ENCODE data around the gene TBC1D14.

TBC1D14 gene

DNA sequence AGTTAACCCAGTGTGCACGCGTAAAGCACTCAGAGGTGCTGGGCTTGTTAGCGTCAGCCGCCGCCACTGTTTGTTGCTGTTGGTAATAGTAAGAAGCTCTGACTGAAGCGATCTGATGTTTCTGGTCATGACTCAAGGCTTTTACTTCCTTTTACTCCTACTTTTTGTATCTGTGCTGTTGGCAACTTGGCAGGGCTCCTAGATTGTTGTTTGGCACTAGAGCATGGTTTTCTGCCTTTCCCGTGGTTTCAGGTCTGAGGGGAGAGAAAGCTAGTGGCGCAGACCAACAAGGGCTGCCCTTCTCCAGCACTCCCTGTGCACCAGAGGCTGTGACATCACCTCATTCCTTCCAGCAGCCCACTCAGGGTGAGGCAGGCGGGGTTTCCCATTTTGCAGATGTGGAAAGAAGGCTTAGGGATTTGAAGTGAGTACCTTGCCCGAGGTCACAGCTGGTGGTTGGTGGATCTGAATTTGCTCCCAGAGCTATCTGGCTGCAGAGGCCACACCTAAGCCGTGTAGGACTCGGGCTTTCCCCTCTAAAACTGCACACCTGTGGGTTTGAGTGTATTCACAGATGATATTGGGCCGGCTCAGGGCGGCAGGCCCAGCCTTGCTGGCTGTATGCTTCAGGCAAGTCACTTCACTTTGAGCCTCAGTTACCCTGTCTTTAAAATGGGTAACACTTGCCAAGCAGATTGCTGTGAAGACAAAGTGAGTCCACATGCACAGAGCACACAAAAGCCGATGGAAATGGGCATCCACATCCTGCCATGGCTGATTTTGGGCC is 82.3 kb downstream of the TBC1D14 start:
- no peaks in the 10 kb centered on the region for H3K27me3 ChIP-seq (ENCODE audit: control insufficient read depth, insufficient read depth, low read length)
- H3K9me3 ChIP-seq (ENCODE audit: control insufficient read depth, insufficient read depth, low read length), result no peaks in the 10 kb centered on the region
- H3K9ac ChIP-seq (ENCODE audit: low read depth, low read length), result no peak overlapping the region
- H3K4me3 ChIP-seq (ENCODE audit: low read depth, low read length), result no peak overlapping the region
- peaks cover 42% of the 10 kb centered on the region for H3K36me3 ChIP-seq (ENCODE audit: control insufficient read depth, insufficient read depth, low read length)
- peaks cover 15% of the 10 kb centered on the region for H3K4me1 ChIP-seq (ENCODE audit: control insufficient read depth, insufficient read depth, low read length)
- no peak overlapping the region for H3K27ac ChIP-seq (ENCODE audit: low read depth, low read length)

DNA sequence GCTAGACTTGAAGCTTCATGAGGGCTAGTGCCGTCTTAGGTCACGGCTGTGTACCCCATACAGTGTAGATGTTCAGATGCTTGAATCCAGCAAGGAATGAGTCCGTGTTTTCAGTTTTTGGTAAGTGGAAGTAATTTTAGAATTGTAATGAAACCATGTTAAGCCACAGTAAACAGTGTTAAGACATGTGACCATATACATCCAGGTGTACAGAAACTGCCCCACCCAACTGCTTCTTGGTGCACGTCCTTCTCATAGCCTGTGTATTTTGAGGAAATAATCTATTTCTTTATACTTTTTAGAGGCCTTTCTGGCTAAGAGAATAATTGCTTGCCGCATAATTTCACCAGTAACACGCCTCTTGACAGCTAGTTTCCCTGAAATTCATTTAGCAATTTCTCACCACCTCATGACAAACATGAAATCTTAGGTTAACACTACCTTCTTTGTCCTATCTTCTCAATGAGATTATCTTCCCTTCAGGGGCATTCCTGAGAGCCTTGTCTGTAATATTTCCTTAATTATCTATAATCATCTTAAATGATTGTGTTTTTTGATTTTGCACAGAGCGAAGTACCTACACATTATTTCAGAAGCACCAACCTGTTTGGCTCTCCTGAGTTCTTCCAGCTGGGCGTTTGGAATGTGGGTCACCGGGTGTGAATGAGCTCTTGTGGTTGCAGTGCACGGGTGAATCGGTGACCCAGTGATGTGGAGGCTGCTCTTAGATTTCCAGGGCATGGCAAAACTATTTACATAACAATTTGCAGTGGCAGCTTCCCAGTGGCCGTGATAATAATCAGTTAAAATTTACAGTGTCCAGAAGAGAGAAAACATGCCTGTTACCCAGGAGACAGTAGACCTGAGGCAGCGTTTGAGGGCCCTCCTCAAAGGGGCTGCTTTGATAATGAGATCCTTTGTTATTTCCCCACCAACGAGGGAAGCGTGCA is 83.4 kb downstream of the TBC1D14 start:
- H3K9me3 ChIP-seq (ENCODE audit: control insufficient read depth, insufficient read depth, low read length), result no peaks in the 10 kb centered on the region
- no peak overlapping the region for H3K9ac ChIP-seq (ENCODE audit: low read depth, low read length)
- H3K4me1 ChIP-seq (ENCODE audit: control insufficient read depth, insufficient read depth, low read length), result peaks cover 12% of the 10 kb centered on the region
- H3K27me3 ChIP-seq (ENCODE audit: control insufficient read depth, insufficient read depth, low read length), result no peaks in the 10 kb centered on the region
- peaks cover 48% of the 10 kb centered on the region for H3K36me3 ChIP-seq (ENCODE audit: control insufficient read depth, insufficient read depth, low read length)
- H3K27ac ChIP-seq (ENCODE audit: low read depth, low read length), result no peak overlapping the region
- H3K4me3 ChIP-seq (ENCODE audit: low read depth, low read length), result no peak overlapping the region

DNA sequence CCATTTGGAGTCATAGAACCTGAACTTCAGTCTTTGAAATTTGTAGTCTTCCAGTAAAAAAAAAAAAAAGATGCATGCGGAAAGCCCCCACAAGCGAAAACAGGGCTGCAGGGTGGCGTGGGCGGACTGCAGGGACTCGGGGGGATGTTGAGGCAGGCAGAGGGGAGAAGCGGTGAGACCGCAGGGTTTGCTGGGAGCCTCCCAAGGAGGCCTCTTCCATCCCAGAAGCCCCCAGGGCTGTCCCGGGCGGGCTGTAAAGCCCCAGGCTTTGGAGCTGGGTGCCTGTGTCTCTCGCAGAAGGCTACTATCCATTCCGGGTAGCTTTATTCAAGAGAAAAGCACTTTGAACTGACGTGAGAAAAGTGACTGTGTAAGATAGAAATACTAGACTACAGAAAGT is 86.9 kb downstream of the TBC1D14 start:
- Histone ChIP-seq H3K4me1 (ENCODE audit: control insufficient read depth, insufficient read depth, low read length) (no peaks in the 10 kb centered on the region), H3K9me3 (ENCODE audit: control insufficient read depth, insufficient read depth, low read length) (no peaks in the 10 kb centered on the region), H3K27ac (ENCODE audit: low read depth, low read length) (no peak overlapping the region), H3K27me3 (ENCODE audit: control insufficient read depth, insufficient read depth, low read length) (no peaks in the 10 kb centered on the region), H3K9ac (ENCODE audit: low read depth, low read length) (no peak overlapping the region), H3K4me3 (ENCODE audit: low read depth, low read length) (no peak overlapping the region), H3K36me3 (ENCODE audit: control insufficient read depth, insufficient read depth, low read length) (peaks cover 78% of the 10 kb centered on the region)

DNA sequence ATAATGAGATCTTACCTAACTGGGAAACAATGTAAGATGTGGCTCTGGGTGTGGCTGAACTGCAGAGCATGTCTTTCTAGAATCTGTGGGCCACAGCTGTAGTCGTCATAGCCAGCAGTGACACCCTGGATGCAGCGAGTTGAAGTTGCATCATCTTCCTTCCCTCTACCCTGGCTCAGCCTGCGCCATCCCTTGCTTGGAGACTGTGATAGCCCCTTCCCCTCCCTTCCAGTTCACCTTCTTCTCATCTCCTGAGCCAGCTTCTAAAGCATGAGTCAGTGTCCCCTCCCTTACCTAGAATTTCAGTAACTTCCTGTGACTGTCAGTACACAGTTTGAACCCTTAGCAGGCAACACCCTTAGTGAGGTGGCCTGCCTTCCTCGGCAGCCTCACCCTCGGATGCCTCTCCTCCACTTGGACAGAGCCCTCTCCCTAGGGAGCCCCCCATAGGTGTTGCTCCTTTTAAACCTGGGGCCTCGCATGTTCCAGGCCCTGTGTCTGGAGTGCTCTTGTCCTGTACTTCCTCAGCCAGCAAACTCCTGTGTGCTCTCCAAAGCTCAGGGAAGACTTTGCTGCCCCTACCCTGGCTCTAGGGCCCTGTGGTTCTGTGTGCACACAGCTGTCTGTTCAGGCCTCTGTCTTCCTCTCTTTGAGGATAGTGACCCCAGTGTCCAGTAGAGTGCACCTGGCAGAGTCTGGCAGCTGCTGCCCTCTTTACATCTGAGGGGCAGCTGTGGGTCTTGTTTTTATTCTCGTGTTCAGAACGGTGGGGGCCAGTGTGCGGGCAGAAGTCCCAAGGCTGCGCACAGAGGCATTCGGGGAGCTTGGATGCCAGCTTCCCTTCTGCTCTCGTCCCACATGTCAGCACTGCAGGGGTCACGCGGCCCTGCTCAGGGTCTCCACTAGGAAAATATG is 89.8 kb downstream of the TBC1D14 start:
- no peaks in the 10 kb centered on the region for H3K4me1 ChIP-seq (ENCODE audit: control insufficient read depth, insufficient read depth, low read length)
- no peak overlapping the region for H3K27ac ChIP-seq (ENCODE audit: low read depth, low read length)
- no peak overlapping the region for H3K9ac ChIP-seq (ENCODE audit: low read depth, low read length)
- peaks cover 87% of the 10 kb centered on the region for H3K36me3 ChIP-seq (ENCODE audit: control insufficient read depth, insufficient read depth, low read length)
- H3K27me3 ChIP-seq (ENCODE audit: control insufficient read depth, insufficient read depth, low read length), result no peaks in the 10 kb centered on the region
- no peak overlapping the region for H3K4me3 ChIP-seq (ENCODE audit: low read depth, low read length)
- H3K9me3 ChIP-seq (ENCODE audit: control insufficient read depth, insufficient read depth, low read length), result no peaks in the 10 kb centered on the region

DNA sequence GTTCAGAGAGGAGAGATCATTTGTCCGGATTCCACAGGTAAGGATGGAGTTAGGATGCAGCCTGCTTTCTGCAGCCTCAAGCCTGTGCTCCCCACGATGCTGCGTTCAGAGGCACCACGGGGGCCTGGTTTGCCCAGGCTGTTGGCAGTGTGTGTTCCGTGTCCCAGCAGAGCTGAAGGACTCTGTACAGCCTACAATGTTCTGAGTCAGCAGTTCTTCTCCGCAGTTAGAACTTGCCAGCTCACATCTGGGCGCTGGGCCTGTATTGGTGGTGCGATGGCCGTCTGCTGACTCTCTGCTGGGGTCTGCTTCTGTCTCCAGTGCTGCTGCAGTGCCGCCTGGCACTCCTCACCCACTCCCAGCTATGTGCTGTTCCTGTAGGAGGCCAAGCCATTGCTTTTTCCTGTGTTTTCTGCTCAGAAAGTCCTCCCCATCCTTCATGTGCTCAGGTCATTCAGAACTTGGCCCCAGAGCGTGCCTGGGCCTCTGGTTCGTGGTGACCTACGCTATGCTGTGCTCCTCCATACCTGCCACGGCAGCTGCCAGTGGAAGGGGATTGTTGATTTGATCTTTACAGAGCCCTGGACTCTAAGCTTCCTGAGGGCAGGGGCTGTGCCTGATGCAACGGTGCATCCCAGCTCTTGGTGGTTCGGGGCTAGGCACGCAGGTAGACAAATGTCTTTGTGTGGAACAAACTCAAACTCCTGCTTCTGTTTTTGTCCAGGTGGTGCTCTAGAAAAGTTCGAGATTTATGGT is 91.0 kb downstream of the TBC1D14 start:
- Histone ChIP-seq H3K36me3 (ENCODE audit: control insufficient read depth, insufficient read depth, low read length) (peaks cover 87% of the 10 kb centered on the region), H3K4me1 (ENCODE audit: control insufficient read depth, insufficient read depth, low read length) (no peaks in the 10 kb centered on the region), H3K9ac (ENCODE audit: low read depth, low read length) (no peak overlapping the region), H3K4me3 (ENCODE audit: low read depth, low read length) (no peak overlapping the region), H3K27me3 (ENCODE audit: control insufficient read depth, insufficient read depth, low read length) (no peaks in the 10 kb centered on the region), H3K27ac (ENCODE audit: low read depth, low read length) (no peak overlapping the region), H3K9me3 (ENCODE audit: control insufficient read depth, insufficient read depth, low read length) (no peaks in the 10 kb centered on the region)

DNA sequence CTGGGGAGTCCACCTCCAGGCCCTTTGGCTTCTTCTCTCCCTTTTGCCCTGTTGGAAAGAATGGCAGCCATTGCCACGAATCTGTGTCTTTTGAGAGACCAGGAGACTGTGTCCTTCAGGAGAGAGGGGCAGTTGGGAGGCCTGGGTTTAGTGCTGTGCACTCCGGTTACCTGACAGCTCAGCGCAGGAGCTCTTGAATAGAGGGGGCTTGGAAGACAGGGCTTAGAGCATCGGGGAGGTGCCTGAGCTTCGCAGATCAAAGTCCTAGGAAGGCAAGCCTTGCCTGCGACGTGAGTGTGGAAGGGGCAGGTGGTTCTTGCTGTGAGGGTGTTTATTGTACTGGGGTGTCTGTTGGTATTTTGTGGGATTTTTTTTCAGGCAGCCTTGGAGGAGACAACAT is 91.6 kb downstream of the TBC1D14 start:
- Histone ChIP-seq H3K9ac (ENCODE audit: low read depth, low read length) (no peak overlapping the region), H3K27me3 (ENCODE audit: control insufficient read depth, insufficient read depth, low read length) (no peaks in the 10 kb centered on the region), H3K27ac (ENCODE audit: low read depth, low read length) (no peak overlapping the region), H3K9me3 (ENCODE audit: control insufficient read depth, insufficient read depth, low read length) (no peaks in the 10 kb centered on the region), H3K4me1 (ENCODE audit: control insufficient read depth, insufficient read depth, low read length) (no peaks in the 10 kb centered on the region), H3K36me3 (ENCODE audit: control insufficient read depth, insufficient read depth, low read length) (peaks cover 91% of the 10 kb centered on the region), H3K4me3 (ENCODE audit: low read depth, low read length) (no peak overlapping the region)

DNA sequence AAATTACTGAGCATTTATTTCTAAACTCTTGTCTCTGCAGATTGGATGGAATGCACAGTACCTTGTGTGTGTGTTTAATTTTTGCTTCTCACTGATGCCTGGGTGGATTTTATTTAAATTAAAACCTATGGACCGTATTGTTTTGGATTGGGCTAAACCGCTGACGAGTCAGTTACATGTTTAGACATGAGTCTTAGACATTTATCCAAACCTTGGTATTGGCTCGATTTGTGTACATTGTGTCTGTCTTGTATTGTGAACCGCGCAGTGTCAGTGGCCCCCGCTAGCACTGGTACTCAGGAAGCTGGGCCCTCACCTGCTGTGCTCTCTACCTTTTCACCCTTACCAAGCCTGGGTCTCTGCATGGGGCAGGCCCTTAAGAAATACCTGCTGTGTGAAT is 92.7 kb downstream of the TBC1D14 start:
- peaks cover 86% of the 10 kb centered on the region for H3K36me3 ChIP-seq (ENCODE audit: control insufficient read depth, insufficient read depth, low read length)
- no peak overlapping the region for H3K9ac ChIP-seq (ENCODE audit: low read depth, low read length)

DNA sequence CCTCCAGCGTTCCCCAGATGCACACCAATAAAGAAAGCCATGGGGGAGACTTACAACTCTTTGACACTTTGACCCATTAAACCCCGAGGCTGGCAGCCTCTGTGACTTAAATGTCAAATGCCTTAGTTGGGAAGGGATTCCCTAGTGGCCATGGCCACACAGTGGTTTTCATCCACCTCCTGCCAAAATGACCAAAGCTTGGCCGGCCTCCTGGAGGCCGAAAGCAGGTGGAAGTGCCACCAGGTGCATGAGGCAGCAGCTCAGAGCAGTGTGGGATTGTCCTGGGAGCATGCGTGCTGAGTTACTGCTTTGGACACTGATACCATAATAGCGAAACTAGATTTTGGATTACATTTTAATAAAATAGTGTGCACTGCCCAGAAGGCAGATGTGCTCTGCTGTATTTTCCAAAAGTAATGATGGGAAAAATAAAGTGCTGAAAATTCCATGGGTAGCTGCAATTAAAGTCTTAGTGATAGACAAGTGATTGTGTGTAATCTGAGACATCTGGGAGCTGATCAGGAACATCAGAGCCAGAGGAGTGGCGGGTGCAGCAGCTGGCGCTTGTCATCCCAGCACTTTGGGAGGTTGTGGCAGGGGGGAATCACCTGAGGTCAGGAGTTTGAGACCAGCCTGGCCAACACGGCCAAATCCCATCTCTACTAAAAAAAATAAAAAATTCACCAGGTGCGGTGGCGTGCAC is 93.7 kb downstream of the TBC1D14 start:
- Histone ChIP-seq H3K9me3 (ENCODE audit: control insufficient read depth, insufficient read depth, low read length) (no peaks in the 10 kb centered on the region), H3K4me1 (ENCODE audit: control insufficient read depth, insufficient read depth, low read length) (peaks cover 16% of the 10 kb centered on the region), H3K27me3 (ENCODE audit: control insufficient read depth, insufficient read depth, low read length) (no peaks in the 10 kb centered on the region), H3K36me3 (ENCODE audit: control insufficient read depth, insufficient read depth, low read length) (peaks cover 79% of the 10 kb centered on the region), H3K9ac (ENCODE audit: low read depth, low read length) (no peak overlapping the region), H3K4me3 (ENCODE audit: low read depth, low read length) (no peak overlapping the region), H3K27ac (ENCODE audit: low read depth, low read length) (no peak overlapping the region)

More for the DNA sequence above, 92.7 kb downstream of the TBC1D14 start:
- peaks cover 10% of the 10 kb centered on the region for H3K4me1 ChIP-seq (ENCODE audit: control insufficient read depth, insufficient read depth, low read length)
- no peak overlapping the region for H3K4me3 ChIP-seq (ENCODE audit: low read depth, low read length)
- no peaks in the 10 kb centered on the region for H3K27me3 ChIP-seq (ENCODE audit: control insufficient read depth, insufficient read depth, low read length)
- H3K27ac ChIP-seq (ENCODE audit: low read depth, low read length), result no peak overlapping the region
- H3K9me3 ChIP-seq (ENCODE audit: control insufficient read depth, insufficient read depth, low read length), result no peaks in the 10 kb centered on the region

DNA sequence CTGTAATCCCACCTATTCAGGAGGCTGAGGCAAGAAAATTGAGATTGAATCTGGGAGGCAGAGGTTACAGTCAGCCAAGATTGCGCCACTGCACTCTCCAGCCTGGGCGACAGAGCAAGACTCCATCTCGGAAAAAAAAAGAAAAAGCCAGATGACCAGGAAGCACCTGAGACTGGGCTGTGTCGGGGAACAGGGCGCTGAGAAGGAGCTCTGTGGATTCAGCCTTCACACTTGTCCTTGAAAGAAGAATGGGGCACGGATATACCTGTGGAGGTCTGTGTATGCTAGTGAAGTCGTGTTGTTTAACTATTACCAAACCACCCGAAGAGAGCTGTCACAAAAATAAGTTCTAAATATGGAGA is 94.2 kb downstream of the TBC1D14 start:
- no peaks in the 10 kb centered on the region for H3K9me3 ChIP-seq (ENCODE audit: control insufficient read depth, insufficient read depth, low read length)
- H3K27ac ChIP-seq (ENCODE audit: low read depth, low read length), result no peak overlapping the region
- no peak overlapping the region for H3K9ac ChIP-seq (ENCODE audit: low read depth, low read length)
- H3K36me3 ChIP-seq (ENCODE audit: control insufficient read depth, insufficient read depth, low read length), result peaks cover 77% of the 10 kb centered on the region
- no peak overlapping the region for H3K4me3 ChIP-seq (ENCODE audit: low read depth, low read length)
- H3K27me3 ChIP-seq (ENCODE audit: control insufficient read depth, insufficient read depth, low read length), result no peaks in the 10 kb centered on the region
- H3K4me1 ChIP-seq (ENCODE audit: control insufficient read depth, insufficient read depth, low read length), result peaks cover 19% of the 10 kb centered on the region

DNA sequence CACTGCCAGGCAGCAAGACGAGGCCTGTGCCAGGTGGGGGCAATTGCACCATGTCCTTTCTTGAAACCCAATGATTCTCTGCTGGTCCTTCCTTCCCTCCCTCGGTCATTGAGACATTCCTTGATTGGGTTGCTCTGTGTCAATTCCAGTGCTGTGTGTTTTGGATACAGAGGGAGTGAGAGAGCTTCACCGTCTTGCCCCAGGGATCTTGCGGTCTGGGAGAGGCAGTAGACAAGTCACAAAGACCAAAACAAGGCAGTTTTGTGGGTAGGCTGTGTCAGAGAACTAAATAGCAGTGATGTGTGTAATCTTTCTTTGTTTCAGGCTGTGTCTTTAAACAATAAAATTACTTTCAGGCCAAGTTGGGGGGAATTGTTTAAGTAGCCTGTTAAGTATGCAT is 94.7 kb downstream of the TBC1D14 start:
- peak overlapping the region; percentile 17 for H3K27ac ChIP-seq (ENCODE audit: low read depth, low read length)
- no peak overlapping the region for H3K4me3 ChIP-seq (ENCODE audit: low read depth, low read length)
- peaks cover 22% of the 10 kb centered on the region for H3K4me1 ChIP-seq (ENCODE audit: control insufficient read depth, insufficient read depth, low read length)
- H3K9me3 ChIP-seq (ENCODE audit: control insufficient read depth, insufficient read depth, low read length), result no peaks in the 10 kb centered on the region
- no peaks in the 10 kb centered on the region for H3K27me3 ChIP-seq (ENCODE audit: control insufficient read depth, insufficient read depth, low read length)
- no peak overlapping the region for H3K9ac ChIP-seq (ENCODE audit: low read depth, low read length)
- H3K36me3 ChIP-seq (ENCODE audit: control insufficient read depth, insufficient read depth, low read length), result peaks cover 77% of the 10 kb centered on the region

All from HUES48 (cell line).